HL-60 (cell line): Measurements from ENCODE around the gene RPS19BP1.

ENCODE experiments used
- DNase-seq, 2 experiments: peaks; one replicate each; pipeline ENCODE4 v3.0.0-alpha.2; 2010 to 2020; ENCODE audit warnings: low read depth in 1 of 2, low spot score in 1 of 2
- H3K27ac ChIP-seq: fragments of 250-450 bp; sonication (Bioruptor Pico); replicated peaks from 2 replicates; pipeline ENCODE4 v1.5.1; 2020; ENCODE audit warnings: mild to moderate bottlenecking, moderate library complexity
- H3K27me3 ChIP-seq: fragments of 250-450 bp; sonication (Bioruptor Pico); 2 replicates; pipeline ENCODE4 v1.5.1; 2021; ENCODE audit warnings: mild to moderate bottlenecking, moderate library complexity; ENCODE audit not compliant: insufficient read depth, poor library complexity, severe bottlenecking
- H3K4me3 ChIP-seq: replicated peaks from 2 replicates; pipeline ENCODE4 v1.5.1; 2011; ENCODE audit warnings: mild to moderate bottlenecking, control low read depth, low read length; ENCODE audit not compliant: insufficient read depth
- CTCF ChIP-seq: IDR thresholded peaks from one replicate; pipeline ENCODE4 v1.5.1; 2011; ENCODE audit warnings: low read length, control low read depth, inconsistent platforms; ENCODE audit not compliant: insufficient read depth
- GABPA ChIP-seq: IDR thresholded peaks from 2 replicates; pipeline ENCODE4 v1.6.1; 2012; ENCODE audit warnings: low read depth
- POLR2AphosphoS5 ChIP-seq: IDR thresholded peaks from 2 replicates; pipeline ENCODE4 v1.6.1; 2012; ENCODE audit warnings: low read depth
- REST ChIP-seq: IDR thresholded peaks from 2 replicates; pipeline ENCODE4 v1.6.1; 2012; ENCODE audit warnings: low read depth; ENCODE audit not compliant: insufficient replicate concordance
- SPI1 ChIP-seq: IDR thresholded peaks from 2 replicates; pipeline ENCODE4 v1.6.1; 2012; ENCODE audit warnings: low read depth, mild to moderate bottlenecking, borderline replicate concordance

The RPS19BP1 gene

GRCh38 chr22:39502109-39502788 lies 30.3 kb downstream of the RPS19BP1 start, which contains the start of gene MIEF1:
Gene MIEF1, plus strand, starts transcription at chr22:39502290. Its CDS starts 9,005 bp downstream, at chr22:39511295.
- TF ChIP-seq GABPA (peak; percentile 89), SPI1 (no peak), REST (no peak), POLR2AphosphoS5 (peak; percentile 82)
- Histone ChIP-seq H3K4me3 (peak within 1 kb of the TSS; percentile 90), H3K27ac (peak within 1 kb of the TSS; percentile 88), H3K27me3 (no peaks in the 10 kb centered on the region)
- DNase-seq, result peak; percentile 96 to 99

GRCh38 chr22:39501644-39502108 lies 30.9 kb downstream of the RPS19BP1 start:
- peak overlapping the region; percentile 88 for H3K27ac ChIP-seq
- no peak for TF ChIP-seq POLR2AphosphoS5
- no peak for TF ChIP-seq CTCF
- TF ChIP-seq SPI1, result no peak
- TF ChIP-seq GABPA, result no peak
- no peak for TF ChIP-seq REST
- no peaks in the 10 kb centered on the region for H3K27me3 ChIP-seq
- no peak for DNase-seq
- peak overlapping the region; percentile 90 for H3K4me3 ChIP-seq

- H3K27me3 ChIP-seq, result no peaks in the 10 kb centered on the region
- H3K27ac ChIP-seq, result no peak overlapping the region
- no peak for TF ChIP-seq GABPA
- no peak for TF ChIP-seq CTCF
- no peak for TF ChIP-seq SPI1
- no peak for TF ChIP-seq REST
- TF ChIP-seq POLR2AphosphoS5, result no peak
- H3K4me3 ChIP-seq, result no peak overlapping the region
- DNase-seq, result no peak
These were observed 32.4 kb downstream of the RPS19BP1 start for GRCh38 chr22:39500101-39500500.
